Measurements from ENCODE around the gene GPR39.

Gene GPR39

DNA sequence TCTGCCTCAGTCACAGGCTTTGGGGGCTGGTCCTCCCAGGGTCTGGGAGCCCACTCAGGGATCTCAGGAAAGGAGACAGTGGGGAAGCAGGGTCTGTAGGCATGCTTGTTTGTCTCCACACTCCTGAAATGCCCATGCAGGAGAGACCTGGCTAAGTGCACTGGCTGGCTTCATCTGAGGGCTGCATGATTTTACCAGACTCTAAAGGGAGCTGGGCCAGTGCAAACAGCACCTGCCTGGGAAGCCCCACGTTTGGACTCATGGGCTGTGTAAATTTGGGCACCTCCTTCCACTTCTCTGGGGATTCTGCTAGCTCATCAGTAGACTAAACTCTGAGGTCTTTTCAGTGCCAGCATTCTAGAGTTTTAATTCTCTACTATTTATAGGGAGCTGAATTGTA, 219.7 kb downstream of the GPR39 start:
- no peak for DNase-seq (ENCODE audit: low read depth in 1 of 2, low spot score in 1 of 2)

DNA sequence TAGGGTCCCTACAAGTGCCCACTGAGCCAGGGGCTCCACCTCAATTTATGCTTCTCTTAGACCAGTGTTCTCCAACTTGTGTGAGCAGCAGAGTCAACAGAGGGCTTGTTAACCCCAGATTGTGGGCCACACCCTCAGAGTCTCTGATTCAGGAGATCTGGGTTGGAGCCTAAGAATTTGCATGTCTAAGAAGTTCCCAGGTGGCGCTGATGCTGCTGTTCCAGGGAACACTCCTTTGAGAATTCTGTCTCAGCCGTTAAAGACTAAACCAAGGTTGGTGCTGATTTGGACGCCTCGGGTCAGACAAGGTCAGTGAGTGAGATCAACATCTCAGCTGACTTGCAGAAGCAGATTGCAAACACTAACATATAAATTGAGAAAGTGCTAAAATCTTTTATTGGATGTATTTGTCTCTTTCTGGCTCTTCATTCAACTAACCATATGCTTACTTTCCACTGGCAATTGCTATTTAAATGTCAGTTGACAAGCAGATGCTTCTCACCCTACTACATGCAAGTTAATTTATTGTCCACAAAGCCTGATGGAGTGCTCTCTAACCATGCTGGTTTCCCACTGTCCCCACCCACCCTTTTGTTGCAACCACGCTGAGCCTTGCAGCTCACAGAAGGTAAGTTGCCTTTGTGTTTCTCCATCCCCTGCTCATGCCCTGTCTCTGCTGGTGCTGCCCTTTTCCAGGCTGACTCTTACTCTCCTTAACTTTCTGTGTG, 221.9 kb downstream of the GPR39 start:
- no peak for DNase-seq (ENCODE audit: low read depth in 1 of 2, low spot score in 1 of 2)

DNA sequence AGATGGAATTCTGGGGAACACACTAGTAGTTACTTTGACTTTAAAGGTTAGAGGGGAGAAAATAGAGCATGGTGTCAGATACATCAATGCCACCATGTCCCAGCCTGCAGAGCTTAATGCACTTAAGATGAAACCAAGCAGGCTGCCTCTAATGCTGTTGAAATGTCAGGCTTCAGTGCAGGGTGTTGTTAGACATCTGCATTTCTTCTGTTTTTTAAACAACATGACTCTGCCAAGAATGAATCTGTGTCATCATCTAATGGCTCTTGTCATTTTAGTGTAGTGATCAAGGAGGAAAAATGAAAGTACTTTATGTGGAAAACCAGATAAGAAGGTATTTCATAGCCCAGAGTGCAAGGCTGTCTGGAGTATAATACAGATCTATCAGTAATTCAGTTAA, 223.5 kb downstream of the GPR39 start:
- DNase-seq (ENCODE audit: low read depth in 1 of 2, low spot score in 1 of 2) = no peak

DNA sequence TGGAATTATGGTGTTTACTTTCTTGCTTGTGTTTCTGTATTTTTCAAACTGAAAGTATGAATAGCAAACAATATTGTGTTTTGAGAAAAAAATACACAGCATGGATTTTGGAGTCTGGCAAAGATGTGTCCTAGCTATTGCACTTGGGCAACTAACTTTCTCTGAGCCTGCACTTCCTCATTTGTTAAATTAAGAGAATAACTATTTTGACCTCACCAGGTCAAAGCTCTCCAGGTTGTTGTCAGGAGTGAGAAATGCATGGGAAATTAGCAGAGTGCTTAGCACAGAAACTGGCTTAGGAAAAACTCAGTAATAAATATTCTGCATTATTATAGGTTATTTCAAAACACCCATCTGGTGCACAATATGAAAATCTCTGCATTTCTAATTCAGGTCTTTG, 225.2 kb downstream of the GPR39 start:
- DNase-seq (ENCODE audit: low read depth in 1 of 2, low spot score in 1 of 2) = no peak

DNA sequence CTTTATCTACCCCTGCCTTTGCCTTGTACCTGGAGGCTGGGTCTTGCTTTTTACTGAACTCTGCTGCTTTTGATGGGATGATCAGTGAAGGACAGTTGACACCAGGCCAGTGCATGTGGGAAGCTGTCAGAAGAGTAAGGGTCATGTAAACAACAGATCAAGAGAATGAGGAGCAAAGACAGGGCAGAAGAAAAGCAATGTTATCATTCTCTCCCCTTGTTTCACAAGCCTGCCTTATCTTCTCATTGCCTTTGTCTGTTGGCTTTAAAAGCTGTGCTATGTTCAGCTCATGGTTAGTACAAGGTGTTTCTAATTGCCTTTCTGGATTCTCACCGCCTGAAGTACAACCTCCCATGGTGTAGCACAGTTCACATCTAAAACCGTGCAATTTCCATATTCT, 225.8 kb downstream of the GPR39 start:
- DNase-seq (ENCODE audit: low read depth in 1 of 2, low spot score in 1 of 2) = no peak

DNA sequence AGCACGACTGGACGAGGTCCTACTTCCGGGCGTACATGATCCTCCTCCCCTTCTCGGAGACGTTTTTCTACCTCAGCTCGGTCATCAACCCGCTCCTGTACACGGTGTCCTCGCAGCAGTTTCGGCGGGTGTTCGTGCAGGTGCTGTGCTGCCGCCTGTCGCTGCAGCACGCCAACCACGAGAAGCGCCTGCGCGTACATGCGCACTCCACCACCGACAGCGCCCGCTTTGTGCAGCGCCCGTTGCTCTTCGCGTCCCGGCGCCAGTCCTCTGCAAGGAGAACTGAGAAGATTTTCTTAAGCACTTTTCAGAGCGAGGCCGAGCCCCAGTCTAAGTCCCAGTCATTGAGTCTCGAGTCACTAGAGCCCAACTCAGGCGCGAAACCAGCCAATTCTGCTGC, 228.6 kb downstream of the GPR39 start:
- DNase-seq (ENCODE audit: low read depth in 1 of 2, low spot score in 1 of 2) = no peak

DNA sequence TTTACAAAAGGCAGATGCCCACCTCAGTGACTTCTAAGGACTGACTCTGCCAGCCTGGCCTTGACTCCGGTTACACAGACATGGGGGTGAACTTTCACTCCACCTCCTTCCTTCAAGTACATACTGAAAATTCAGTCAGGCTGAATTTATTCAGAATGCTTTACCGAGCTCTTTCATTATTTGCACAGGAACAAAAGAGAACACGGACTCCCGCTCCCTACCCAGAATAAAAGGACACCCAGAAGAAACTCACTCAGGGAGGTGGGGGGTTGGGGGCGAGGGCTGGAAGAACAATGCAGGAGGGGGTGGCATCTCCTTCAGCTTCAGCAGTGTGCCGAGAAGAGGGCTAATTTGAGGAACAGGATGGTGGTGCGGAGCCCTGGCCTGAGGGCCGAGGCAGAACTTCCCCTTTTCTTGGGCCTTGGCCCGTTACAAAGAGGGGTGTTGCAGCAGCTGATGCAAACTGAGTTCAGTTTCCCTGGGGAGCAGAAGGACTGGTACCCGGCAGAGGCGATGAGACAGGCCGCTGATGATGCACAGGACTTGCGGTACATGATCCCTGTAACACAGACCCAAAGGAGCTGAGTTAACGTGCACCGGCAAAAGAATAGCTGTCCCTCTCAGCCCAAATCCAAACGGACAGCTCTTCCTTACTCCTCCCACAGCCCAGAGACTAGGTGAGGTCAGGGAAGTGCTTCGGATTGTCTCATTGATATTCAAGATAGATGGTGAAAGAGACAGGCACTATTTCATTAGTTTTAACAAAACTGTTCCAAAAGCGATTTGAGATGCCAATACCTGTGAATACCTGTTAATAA, 229.3 kb downstream of the GPR39 start:
- DNase-seq (ENCODE audit: low read depth in 1 of 2, low spot score in 1 of 2) = no peak

DNA sequence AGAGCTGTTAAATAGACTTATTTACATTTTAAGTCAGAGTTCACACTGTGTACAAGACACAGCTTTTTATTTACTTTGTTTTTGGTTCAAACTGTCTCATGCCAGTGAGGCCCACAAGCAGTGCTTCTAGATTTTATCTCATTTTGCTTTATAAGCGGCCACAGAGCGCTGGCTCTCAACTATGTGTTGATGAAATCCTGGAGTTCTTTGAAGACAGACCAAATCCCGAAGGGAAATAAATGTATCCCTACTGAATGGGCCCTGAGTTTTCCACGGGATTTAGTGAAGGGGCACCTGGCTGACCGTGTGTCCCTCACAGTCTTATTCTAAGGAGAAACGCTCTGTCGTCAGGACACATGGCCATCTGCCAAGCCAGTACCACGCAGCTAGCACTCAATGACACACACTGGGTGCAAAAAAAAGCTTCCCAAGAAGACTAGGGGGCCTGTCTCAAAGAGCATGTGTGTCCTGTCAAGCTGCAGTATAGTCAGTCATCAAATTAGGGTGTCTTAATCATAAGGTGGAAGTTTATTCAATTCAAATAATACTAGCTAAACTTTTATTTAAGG, 230.0 kb downstream of the GPR39 start:
- DNase-seq (ENCODE audit: low read depth in 1 of 2, low spot score in 1 of 2) = no peak

DNA sequence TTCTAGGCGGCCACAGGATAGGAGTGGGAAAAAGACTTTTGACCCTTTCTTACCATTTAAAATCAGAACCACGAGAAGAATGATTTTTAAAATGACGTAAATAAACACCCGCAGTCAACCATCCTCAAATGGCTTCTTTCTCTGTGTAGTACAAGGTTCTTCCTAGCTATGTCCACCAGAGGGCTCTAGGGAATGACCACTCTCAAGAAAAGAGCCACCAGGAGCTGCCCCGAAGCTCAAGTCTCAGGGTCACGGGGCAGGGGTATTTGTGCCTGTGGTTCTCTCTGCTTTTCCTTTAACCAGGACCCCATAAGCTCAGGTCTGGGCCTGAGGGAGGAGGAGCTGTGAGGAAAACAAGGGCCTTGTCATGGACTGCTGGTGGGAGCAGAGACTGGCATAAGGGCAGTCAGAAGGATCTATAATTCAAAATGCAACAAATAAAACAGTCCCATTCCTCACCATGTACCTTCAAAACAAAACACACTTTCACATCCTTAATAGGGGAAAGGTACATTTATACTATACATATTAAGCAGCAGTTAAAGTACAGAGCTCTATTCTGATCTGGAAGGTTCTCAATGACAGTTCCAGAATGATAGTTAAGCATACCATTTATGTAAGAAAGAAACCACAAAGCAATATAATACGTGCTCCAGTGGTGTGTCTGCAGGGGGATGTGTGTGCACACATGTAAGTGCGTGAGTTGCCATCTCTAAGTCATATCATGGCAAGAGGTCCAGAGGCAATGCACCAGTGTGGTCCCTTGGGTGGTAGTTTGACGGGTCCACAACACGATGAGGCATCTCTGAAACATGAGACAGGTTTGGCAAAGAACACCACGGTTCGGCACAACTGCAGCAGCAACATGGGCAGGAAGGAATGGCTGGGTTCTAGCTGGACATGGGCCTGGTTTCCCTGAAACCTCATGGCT, 234.8 kb downstream of the GPR39 start:
- no peak for DNase-seq (ENCODE audit: low read depth in 1 of 2, low spot score in 1 of 2)

DNA sequence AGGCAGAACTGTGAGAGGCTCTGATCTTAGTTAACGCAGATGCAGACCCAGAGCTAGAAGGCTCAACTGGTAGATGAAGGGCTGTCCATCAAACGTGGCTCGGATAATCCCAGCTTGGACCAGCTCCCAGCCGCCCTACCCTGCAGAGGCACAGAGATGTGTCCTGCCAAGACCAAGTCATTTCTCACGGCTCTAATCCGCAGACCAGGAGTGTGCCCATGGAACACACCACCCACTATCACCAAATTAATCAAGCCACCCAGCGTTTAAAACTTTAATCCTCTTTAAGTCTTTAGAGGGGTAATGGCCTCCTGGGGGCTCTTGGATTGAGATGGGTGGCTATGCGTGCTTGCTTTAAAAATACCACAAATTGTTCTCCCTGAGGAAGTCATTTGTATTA, 235.9 kb downstream of the GPR39 start:
- no peak for DNase-seq (ENCODE audit: low read depth in 1 of 2, low spot score in 1 of 2)

DNA sequence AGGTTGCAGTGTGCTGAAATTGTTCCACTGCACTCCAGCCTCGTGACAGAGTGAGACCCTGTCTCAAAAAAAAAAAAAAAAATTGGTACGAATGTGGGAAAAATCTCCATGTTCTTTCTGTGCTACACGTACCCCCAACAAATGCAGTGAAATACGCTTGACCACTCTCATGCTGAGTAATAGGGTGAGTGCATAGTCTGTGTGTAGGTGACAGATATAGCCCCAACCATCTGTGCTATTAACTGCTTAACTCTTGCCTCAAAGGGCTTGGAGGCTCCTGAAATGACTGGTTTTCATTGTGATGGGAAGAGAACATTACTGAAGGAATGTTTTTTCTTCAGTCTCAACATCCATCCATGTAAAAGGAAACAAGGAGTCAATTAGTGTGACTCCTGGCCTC, 237.7 kb downstream of the GPR39 start:
- DNase-seq (ENCODE audit: low read depth in 1 of 2, low spot score in 1 of 2) = no peak

DNA sequence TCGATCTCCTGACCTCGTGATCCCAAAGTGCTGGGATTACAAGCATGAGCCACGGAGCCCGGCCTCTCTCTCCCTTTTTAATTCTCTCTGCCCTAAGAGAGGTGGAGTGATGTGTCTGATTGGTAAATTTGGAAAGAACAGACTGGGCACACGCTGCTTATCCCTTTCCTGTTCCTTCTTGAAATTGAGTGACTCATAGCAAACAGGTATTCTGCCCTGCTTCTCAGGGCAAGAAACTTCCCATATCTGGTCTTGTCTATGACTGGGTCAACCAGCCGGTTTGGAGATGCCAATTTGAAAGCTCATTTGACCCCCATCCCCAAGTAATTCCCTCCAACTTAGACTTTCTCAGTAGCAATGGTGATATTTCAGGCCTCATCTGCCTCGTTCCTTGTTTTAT, 238.4 kb downstream of the GPR39 start:
- no peak for DNase-seq (ENCODE audit: low read depth in 1 of 2, low spot score in 1 of 2)

DNA sequence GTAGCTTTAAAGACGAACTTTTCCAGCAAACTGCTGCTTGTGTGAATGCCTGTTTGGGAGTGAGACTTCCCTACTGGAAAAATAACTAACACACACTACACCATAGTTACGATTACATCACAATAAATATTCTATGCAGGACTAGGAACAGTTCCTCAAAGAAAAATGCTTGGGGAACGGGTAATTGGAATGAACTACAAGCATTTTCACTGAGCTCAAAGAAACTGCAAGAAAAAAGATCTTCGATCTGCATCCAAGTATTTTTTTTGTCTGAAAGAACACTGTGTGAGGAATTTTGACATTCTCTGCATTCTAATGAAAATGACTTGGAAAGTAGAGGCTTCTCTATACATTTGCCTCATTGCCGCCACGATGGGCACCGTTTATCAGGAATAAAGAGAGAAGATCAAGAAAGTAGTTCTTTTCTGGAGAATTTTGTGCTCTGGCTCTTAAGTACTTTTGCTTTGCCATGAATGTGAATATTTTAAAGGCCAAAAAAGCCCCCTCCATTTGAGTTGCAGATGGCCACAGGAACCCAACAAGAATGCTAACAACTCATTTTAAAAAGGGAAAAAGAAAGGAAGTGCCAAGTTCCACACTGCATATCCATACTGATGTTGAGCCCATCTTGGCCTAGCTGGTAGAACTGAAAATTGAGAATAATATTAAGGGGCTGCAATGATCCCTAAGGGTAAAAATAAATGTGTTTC, 239.8 kb downstream of the GPR39 start:
- no peak for DNase-seq (ENCODE audit: low read depth in 1 of 2, low spot score in 1 of 2)

DNA sequence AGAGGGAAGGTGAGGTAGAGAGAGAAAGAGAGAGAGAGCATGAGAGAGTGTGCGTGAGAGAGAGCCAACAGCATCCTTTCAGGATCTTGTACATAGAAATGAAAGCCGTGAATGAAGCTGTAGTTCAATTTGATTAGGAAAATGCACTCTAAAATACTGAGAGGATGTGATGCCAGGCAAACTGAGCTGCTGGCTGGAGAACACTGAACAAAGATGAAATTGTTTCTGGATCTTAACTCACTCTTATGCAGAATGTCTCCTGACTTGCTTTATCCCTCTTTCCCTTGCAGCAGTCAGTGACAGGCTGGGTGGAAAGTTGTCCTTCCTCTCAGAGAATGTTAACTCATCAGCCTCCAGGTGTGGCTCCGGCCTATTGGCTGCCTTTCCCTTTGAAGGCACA, 242.7 kb downstream of the GPR39 start:
- DNase-seq (ENCODE audit: low read depth in 1 of 2, low spot score in 1 of 2) = no peak

DNA sequence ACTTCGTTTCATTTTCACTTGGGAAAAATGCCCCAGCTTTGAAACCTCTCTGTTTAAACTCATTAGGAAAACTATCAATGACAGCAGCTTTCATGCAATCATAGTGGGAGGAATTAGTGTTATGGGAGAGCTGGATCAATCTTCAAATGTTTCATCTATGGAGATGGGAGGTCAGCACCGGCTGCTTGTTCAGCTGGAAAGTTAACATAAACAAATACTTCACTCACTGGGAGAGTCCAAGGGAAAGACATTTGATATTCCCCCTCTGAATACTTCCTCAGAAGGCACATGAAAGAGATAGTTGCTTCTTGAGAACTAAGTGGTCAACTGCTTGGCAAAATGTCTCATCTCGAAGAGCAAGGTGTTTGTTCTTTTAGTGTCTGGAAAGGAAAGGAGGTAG, 246.1 kb downstream of the GPR39 start:
- DNase-seq (ENCODE audit: low read depth in 1 of 2, low spot score in 1 of 2) = no peak

DNA sequence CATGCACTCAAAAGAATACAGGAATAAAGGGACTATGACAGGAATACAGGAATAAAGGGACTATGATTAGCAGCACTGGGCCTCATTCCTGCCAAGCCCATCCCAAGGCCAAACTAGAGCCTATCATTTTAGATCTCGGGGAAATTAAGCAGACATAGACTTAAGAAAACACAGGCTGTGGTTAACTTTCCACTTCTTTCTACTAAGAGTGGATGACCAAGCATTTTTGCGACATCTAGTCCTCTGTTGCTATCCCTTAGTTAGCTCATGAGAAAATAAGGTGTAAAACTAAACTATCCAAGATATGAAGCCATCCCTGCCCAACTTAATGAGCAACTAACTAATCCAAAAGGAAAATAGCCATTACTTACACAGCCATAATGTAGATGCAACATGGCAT, 247.5 kb downstream of the GPR39 start:
- no peak for DNase-seq (ENCODE audit: low read depth in 1 of 2, low spot score in 1 of 2)

DNA sequence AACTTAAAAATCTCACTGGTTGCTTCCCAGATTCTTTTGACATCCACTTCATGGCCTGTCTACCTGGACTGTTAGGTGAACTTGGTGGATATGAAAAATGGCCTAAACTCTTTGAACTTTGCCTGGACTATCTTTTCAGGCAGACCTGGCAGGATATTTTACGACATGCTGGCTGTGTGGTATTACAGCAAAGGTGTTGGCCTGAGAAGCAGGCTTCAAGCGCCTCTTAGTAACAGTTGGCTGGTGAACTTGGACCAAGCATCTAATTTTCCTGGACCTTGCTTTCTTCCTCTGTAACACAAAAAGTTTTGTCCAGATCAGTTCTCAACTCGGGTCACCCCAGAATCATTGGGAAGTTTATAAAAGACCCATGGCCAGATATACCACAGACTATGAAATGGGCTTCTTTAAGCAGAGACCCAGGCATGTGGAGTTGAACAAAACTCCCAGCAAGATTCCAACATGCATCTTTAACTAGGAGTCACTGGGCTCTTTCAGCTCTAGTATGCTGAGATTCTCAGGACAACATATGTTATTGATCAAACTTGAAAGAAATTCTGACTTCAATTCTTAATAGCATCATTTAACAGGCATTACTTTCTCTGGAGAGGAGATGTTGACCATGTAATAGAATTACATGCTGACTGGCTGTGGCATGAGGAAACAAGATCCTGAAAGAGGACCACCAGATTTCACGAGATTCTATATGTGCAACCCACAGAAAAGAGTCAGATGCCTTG, 249.0 kb downstream of the GPR39 start:
- no peak for DNase-seq (ENCODE audit: low read depth in 1 of 2, low spot score in 1 of 2)

DNA sequence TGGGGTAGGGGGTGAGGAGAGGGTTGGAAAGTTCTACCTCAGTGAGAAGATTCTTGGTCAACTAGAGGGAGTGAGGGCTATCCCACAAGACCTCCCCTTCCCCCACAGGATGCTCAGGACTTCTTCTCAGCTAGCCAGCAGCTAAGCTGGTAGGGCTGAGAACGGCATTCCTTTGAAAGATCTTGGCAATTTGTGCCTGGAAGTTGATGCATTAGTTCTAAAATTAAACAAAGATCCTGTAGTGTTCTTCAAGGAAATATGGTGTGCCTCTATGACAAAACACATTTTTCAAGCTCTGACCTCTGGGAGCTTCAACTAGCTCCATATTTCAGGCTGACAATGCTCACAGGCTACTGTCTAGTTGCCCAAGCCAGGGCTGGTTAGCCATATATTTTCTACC, 251.1 kb downstream of the GPR39 start:
- DNase-seq (ENCODE audit: low read depth in 1 of 2, low spot score in 1 of 2) = no peak

DNA sequence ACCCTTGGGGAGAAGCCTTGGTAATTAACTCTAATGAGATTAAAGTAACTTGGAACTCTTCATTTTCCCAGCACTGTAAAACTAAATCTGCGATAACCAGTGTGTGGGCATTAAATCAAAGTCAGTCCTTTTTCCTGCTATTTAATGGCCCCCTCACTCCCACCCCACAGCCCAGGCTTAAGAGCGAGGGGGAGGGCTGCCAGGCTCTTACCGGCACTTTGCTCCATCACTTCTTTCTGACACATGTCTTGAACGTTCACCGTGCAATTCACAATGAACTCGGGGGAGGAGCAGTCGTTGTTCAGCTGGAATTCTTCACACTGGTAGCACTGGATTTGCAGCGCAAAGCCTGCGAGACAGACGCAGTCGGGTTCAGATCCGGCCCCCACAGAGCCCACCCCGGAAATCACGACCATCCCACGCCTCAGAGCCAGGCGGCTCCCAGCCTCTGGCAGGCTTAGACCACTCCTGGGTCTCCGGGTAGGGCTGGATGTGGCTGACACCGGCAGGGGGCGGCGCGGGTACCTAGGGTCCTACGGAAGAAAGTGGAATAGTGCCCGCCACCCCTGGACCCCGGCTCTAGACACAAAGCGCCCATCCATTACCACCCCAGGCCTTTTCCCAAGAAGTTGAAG, 251.7 kb downstream of the GPR39 start:
- DNase-seq (ENCODE audit: low read depth in 1 of 2, low spot score in 1 of 2) = no peak
